ENCODE measurements around the gene PPP1R9B. TPM values are rescaled to one million over a fixed set of nuclear protein-coding genes. Genes with fewer than 3 reads are reported as not detected.

PPP1R9B gene
- total and polyA plus RNA-seq, 2 experiments from 2014 or later, result 5.1 to 26.2 TPM

GRCh38 chr17:50095626-50096037 is 54.8 kb downstream of the PPP1R9B start:
- WGBS (ENCODE audit: low lambda C conversion rate, missing lambda C conversion rate), result 3% methylated on average over 10 of the region's 12 CpGs
- H3K4me2 ChIP-seq, result peak overlapping the region; percentile 94
- peak overlapping the region; percentile 59 for H3K27ac ChIP-seq
- peak; percentile 51 for DNase-seq (ENCODE audit: low spot score)
- H4K20me1 ChIP-seq (ENCODE audit: insufficient read depth, poor library complexity, severe bottlenecking), result no peaks in the 10 kb centered on the region
- TF ChIP-seq EZH2phosphoT487 (IDR thresholded peaks at IDR 0.05; ENCODE audit: low read depth, severe bottlenecking, unreplicated experiment), result no peak
- TF ChIP-seq CTCF (IDR thresholded peaks at IDR 0.05; ENCODE audit: poor library complexity), result no peak
- no peak for TF ChIP-seq EZH2 (IDR thresholded peaks at IDR 0.05; ENCODE audit: borderline replicate concordance)
- H3K79me2 ChIP-seq, result peaks cover 14% of the 10 kb centered on the region
- H3K36me3 ChIP-seq (replicated peaks; ENCODE audit: insufficient read depth, low read depth), result no peaks in the 10 kb centered on the region
- no peaks in the 10 kb centered on the region for H3K9me3 ChIP-seq (ENCODE audit: low read depth)
- H3K9me2 ChIP-seq (replicated peaks; ENCODE audit: insufficient read depth), result no peaks in the 10 kb centered on the region
- peak overlapping the region; percentile 77 for H2AFZ ChIP-seq
- H3K27me3 ChIP-seq, result no peaks in the 10 kb centered on the region
- H3K4me1 ChIP-seq (ENCODE audit: insufficient read depth), result peaks cover 16% of the 10 kb centered on the region
- peak overlapping the region; percentile 88 for H3K4me3 ChIP-seq

DNA sequence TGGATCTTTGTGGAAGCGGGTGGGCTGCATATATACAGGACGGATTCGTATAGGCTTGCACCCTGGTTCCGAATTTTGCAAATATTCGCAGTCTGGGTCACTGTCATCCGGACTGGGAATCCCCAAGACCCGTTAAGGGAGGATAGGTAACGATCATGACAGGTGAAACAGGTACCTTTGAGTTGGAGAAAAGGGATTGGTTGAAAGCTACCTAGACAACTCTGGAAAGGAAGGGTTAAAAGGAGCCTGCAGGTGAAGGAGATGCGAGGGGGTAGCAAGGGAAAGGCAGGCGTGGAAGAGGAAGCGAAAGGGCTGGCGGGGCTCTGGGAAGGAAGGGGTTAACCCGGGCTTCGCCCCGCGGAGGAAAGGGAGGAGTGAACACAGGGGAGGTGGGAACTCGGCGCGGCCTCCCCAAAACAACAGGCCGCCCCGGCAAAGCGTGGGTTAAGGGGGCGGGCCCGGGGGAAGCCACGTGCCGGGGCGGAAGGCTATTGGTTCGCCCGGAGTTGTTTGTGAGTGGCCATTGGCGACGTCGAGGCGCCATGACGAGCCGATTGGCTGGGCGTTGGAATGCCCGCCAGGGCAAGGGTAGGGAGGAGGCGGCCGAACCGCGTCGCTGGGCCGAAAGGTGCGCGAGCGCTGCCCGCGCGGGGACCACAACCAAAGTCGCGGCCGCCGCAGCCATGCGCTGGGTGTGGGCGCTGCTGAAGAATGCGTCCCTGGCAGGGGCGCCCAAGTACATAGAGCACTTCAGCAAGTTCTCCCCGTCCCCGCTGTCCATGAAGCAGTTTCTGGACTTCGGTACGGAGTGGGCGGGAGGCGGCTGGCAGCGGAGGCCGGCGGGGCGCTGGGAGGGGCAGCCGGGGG is 55.5 kb downstream of the PPP1R9B start, which contains the start of gene PDK2:
Gene PDK2 (plus strand): TSS at position 599 of the 867 bp plus-strand sequence. CDS start 85 bp downstream, at position 684.
- TF ChIP-seq EZH2 (IDR thresholded peaks at IDR 0.05; ENCODE audit: borderline replicate concordance) (no peak), EZH2phosphoT487 (IDR thresholded peaks at IDR 0.05; ENCODE audit: low read depth, severe bottlenecking, unreplicated experiment) (no peak), CTCF (IDR thresholded peaks at IDR 0.05; ENCODE audit: poor library complexity) (no peak)
- under 1% methylated on average over 47 of the region's 68 CpGs for WGBS (ENCODE audit: low lambda C conversion rate, missing lambda C conversion rate)
- H3K9me2 ChIP-seq (replicated peaks; ENCODE audit: insufficient read depth), result no peaks in the 10 kb centered on the region
- H2AFZ ChIP-seq, result peak within 1 kb of the TSS; percentile 77
- H3K4me2 ChIP-seq, result peak within 1 kb of the TSS; percentile 94
- peaks cover 14% of the 10 kb centered on the region for H3K79me2 ChIP-seq
- peak within 1 kb of the TSS; percentile 59 for H3K27ac ChIP-seq
- H3K4me1 ChIP-seq (ENCODE audit: insufficient read depth), result peaks cover 13% of the 10 kb centered on the region
- H3K4me3 ChIP-seq, result peak within 1 kb of the TSS; percentile 88
- H3K27me3 ChIP-seq, result no peaks in the 10 kb centered on the region
- no peaks in the 10 kb centered on the region for H3K36me3 ChIP-seq (replicated peaks; ENCODE audit: insufficient read depth, low read depth)
- H4K20me1 ChIP-seq (ENCODE audit: insufficient read depth, poor library complexity, severe bottlenecking), result no peaks in the 10 kb centered on the region
- no peaks in the 10 kb centered on the region for H3K9me3 ChIP-seq (ENCODE audit: low read depth)
- DNase-seq (ENCODE audit: low spot score), result peak; percentile 97

DNA sequence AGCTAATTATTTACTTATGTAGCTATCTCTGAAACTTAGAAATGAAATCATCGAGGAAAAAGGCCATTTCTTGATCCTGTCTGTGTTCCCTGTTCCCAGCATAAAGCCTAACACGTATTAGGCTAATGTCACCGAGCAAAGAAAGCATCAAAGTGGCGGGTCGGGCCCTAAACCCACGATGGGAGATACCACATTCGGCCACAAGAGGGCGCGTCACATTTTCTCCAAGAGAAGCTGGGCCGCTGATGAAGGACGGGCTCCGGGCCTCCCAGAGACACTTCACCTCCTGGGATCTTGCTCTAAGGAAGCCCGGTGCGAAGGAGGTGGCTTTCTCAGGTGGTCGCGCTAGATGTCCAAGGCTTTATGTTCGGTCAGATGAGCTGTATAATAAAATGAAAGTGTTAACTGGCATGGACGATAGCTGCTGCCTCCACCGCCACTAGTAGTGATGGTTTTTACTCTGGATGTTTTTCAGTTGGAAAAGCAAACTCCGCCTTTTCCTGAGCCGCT is 56.2 kb downstream of the PPP1R9B start:
- DNase-seq (ENCODE audit: low spot score), result peak; percentile 94
- Histone ChIP-seq H3K4me3 (peak overlapping the region; percentile 43), H4K20me1 (ENCODE audit: insufficient read depth, poor library complexity, severe bottlenecking) (no peaks in the 10 kb centered on the region), H3K27ac (peak overlapping the region; percentile 47), H3K79me2 (peaks cover 14% of the 10 kb centered on the region), H3K4me1 (ENCODE audit: insufficient read depth) (peaks cover 9% of the 10 kb centered on the region), H3K9me2 (replicated peaks; ENCODE audit: insufficient read depth) (no peaks in the 10 kb centered on the region), H3K4me2 (peak overlapping the region; percentile 86), H3K36me3 (replicated peaks; ENCODE audit: insufficient read depth, low read depth) (no peaks in the 10 kb centered on the region), H2AFZ (peak overlapping the region; percentile 76), H3K27me3 (no peaks in the 10 kb centered on the region), H3K9me3 (ENCODE audit: low read depth) (no peaks in the 10 kb centered on the region)
- WGBS (ENCODE audit: low lambda C conversion rate, missing lambda C conversion rate), result 2% methylated on average over 21 of the region's 21 CpGs
- TF ChIP-seq CTCF (IDR thresholded peaks at IDR 0.05; ENCODE audit: poor library complexity) (peak; percentile 73), EZH2 (IDR thresholded peaks at IDR 0.05; ENCODE audit: borderline replicate concordance) (no peak), EZH2phosphoT487 (IDR thresholded peaks at IDR 0.05; ENCODE audit: low read depth, severe bottlenecking, unreplicated experiment) (no peak)

All from hepatocyte (in vitro differentiated cells).